GM12878 (cell line): ENCODE data around the gene C19orf18. TPM values are rescaled to one million over a fixed set of nuclear protein-coding genes. Genes with fewer than 3 reads are reported as not detected.
"Not testable (repeated sequence)": the region's sequence is repeated elsewhere in the genome, so short reads cannot be mapped to it uniquely, and the experiment has no call there.

ENCODE experiments used
- ATAC-seq: fragments of 200-7000 bp; cut with Tn5 transposase; 3 replicates; pipeline ENCODE4 v1.9.1; 2020; ENCODE audit warnings: mild to moderate bottlenecking, moderate library complexity
- BruUV-seq: library from RNA; stranded (reverse); fragments of 400-500 nt; replicated peaks from 2 replicates; lab custom pipeline; 2021; lab: Mats Ljungman, UMichigan
- CTCF ChIA-PET: fragments of 300-600 bp; sonication (Branson Sonifier 250); formaldehyde crosslinking; extraction: SDS; loops from one replicate; lab custom pipeline; 2021; ENCODE audit warnings: inconsistent platforms; lab: Yijun Ruan, JAX
- POLR2A ChIA-PET: fragments of 350-600 bp; formaldehyde crosslinking; extraction: SDS; loops from one replicate; lab custom pipeline; 2021; ENCODE audit warnings: inconsistent platforms; lab: Charles Lee
- RAD21 ChIA-PET: fragments of 300-600 bp; sonication (Branson Sonifier 250); formaldehyde crosslinking; loops from one replicate; lab custom pipeline; 2023; ENCODE audit warnings: antibody characterized with exemption; ENCODE audit not compliant: unreplicated experiment; lab: Charles Lee
- SMC1A ChIA-PET: fragments of 300-600 bp; sonication (Branson Sonifier 250); formaldehyde crosslinking; loops from one replicate; lab custom pipeline; 2023; ENCODE audit not compliant: unreplicated experiment, uncharacterized antibody; lab: Charles Lee
- DNase-seq: peaks from one replicate; pipeline ENCODE4 v3.0.0-alpha.2; 2011; ENCODE audit warnings: low read depth, low spot score
- FAIRE-seq: peaks from 3 replicates; lab custom pipeline; 2011; peaks lifted over from hg19 to GRCh38; lab: Jason Lieb, UNC
- H2AFZ ChIP-seq: 2 replicates; pipeline ENCODE4 v1.6.0; 2011; ENCODE audit warnings: low read depth, low read length, control low read depth; ENCODE audit not compliant: control insufficient read depth
- H3K27ac ChIP-seq: 2 replicates; pipeline ENCODE4 v1.5.1; 2011; ENCODE audit warnings: control low read depth; ENCODE audit not compliant: control insufficient read depth, insufficient read depth
- H3K27me3 ChIP-seq, 2 experiments: replicated peaks in 1 of 2; 2 replicates each; pipeline versions ENCODE4 v1.6.0 to v1.6.1; 2011; ENCODE audit warnings: low read length in 1 of 2; ENCODE audit not compliant: control insufficient read depth in 2 of 2, insufficient read depth in 2 of 2
- H3K36me3 ChIP-seq, 2 experiments: 2 replicates each; pipeline ENCODE4 v1.5.1; 2011; ENCODE audit warnings: low read length in 1 of 2; ENCODE audit not compliant: control insufficient read depth in 2 of 2, insufficient read depth in 2 of 2
- H3K4me1 ChIP-seq: 2 replicates; pipeline ENCODE4 v1.6.1; 2011; ENCODE audit warnings: mild to moderate bottlenecking, low read length, moderate library complexity, mixed read lengths; ENCODE audit not compliant: control insufficient read depth, insufficient read depth
- H3K4me2 ChIP-seq: 2 replicates; pipeline ENCODE4 v1.6.0; 2011; ENCODE audit warnings: control low read depth; ENCODE audit not compliant: control insufficient read depth, insufficient read depth
- H3K4me3 ChIP-seq: fragments of 200-600 bp; sonication (generic); 2 replicates; pipeline ENCODE4 v1.5.1; 2016
- H3K79me2 ChIP-seq: 2 replicates; pipeline ENCODE4 v1.6.0; 2011; ENCODE audit warnings: low read length; ENCODE audit not compliant: control insufficient read depth, insufficient read depth
- H3K9ac ChIP-seq: 2 replicates; pipeline ENCODE4 v1.8.0; 2011; ENCODE audit warnings: low read length, control low read depth, mixed read lengths; ENCODE audit not compliant: control insufficient read depth, insufficient read depth
- H3K9me3 ChIP-seq: replicated peaks from 3 replicates; pipeline ENCODE4 v1.5.1; 2011; ENCODE audit warnings: mild to moderate bottlenecking, low read length; ENCODE audit not compliant: control insufficient read depth, insufficient read depth
- H4K20me1 ChIP-seq: 2 replicates; pipeline ENCODE4 v1.6.0; 2011; ENCODE audit not compliant: control insufficient read depth, insufficient read depth
- MXI1 ChIP-seq: fragments of 150-350 bp; IDR thresholded peaks from 2 replicates; pipeline ENCODE4 v1.6.1; 2011; ENCODE audit warnings: low read depth, mild to moderate bottlenecking, inconsistent platforms, low read length, improper control_type of control experiment
- NRF1 ChIP-seq: conservative IDR thresholded peaks from 2 replicates; pipeline ENCODE4 v1.6.1; 2011; ENCODE audit warnings: mild to moderate bottlenecking, low read depth, low read length, improper control_type of control experiment
- SMAD5 ChIP-seq: IDR thresholded peaks from 2 replicates; pipeline ENCODE4 v1.6.1; 2016; ENCODE audit warnings: antibody characterized with exemption, low read depth
- WGBS: methylation state at CpG from one replicate; pipeline ENCODE4 v1.1.6; 2016; ENCODE audit warnings: low lambda C conversion rate; ENCODE audit not compliant: insufficient replicate concordance, insufficient coverage; ENCODE audit errors: missing lambda C conversion rate; 5-methylcytosine and 5-hydroxymethylcytosine counted together
- in situ Hi-C: fragments of 300-500 bp; cut with MboI; formaldehyde crosslinking; loops from 9 replicates; pipeline ENCODE4 v1.14.3; 2018; ENCODE audit warnings: mixed read lengths
- intact Hi-C: fragments of 100-400 bp; cut with micrococcal nuclease; formaldehyde crosslinking; loops from one replicate; pipeline ENCODE4 v1.14.2; 2022; ENCODE audit not compliant: unreplicated experiment
- polyA plus RNA-seq, 11 experiments: library from polyadenylated mRNA; depleted of rRNA in 4 of 11; unstranded in 6 of 11; stranded (reverse) in 5 of 11; fragments of >200 nt; fragmentation: Nextera tagmentation in 4 of 11; fragmentation: Illumina TruSeq in 1 of 11; extraction: Ambion mirVana in 4 of 11; extraction: Trizol in 1 of 11; gene quantifications; 1 replicate in 1 of 11; 2 replicates in 10 of 11; pipeline versions ENCODE4 v1.2.1 to v1.2.3, GENCODE V29; 2011 to 2016; ENCODE audit warnings: inconsistent platforms in 2 of 11, missing spikeins in 2 of 11, low read depth in 1 of 11
- total RNA-seq, 4 experiments: library from RNA; depleted of rRNA in 3 of 4; stranded (reverse); fragments of >200 nt in 3 of 4; fragmentation: Illumina TruSeq in 1 of 4; extraction: Trizol in 1 of 4; gene quantifications; 2 replicates each; pipeline versions ENCODE4 v1.2.1 to v1.2.3, GENCODE V29; 2013 to 2021
- TF ChIP-seq, protein P1 (sequence below): fragments of 450-650 bp; IDR thresholded peaks from 2 replicates; pipeline ENCODE4 v1.6.1; 2017; ENCODE audit warnings: mild to moderate bottlenecking
- TF ChIP-seq, protein P2 (sequence below), 3 experiments: IDR thresholded peaks in 2 of 3; conservative IDR thresholded peaks in 1 of 3; 2 replicates each; pipeline ENCODE4 v1.5.1; 2011; ENCODE audit warnings: low read depth in 3 of 3, low read length in 3 of 3, mild to moderate bottlenecking in 3 of 3, control low read depth in 2 of 3, moderate library complexity in 2 of 3, inconsistent platforms in 1 of 3, mixed read lengths in 1 of 3; ENCODE audit not compliant: control insufficient read depth in 2 of 3, insufficient read depth in 1 of 3; ENCODE audit errors: extremely low read depth in 1 of 3

Gene C19orf18
- total and polyA plus RNA-seq, 10 of the 15 experiments (the other 5 are each of a cell fraction or from before 2014, with no cell fraction given): 0.12 to 0.29 (median 0.21) TPM; not detected in 7

DNA sequence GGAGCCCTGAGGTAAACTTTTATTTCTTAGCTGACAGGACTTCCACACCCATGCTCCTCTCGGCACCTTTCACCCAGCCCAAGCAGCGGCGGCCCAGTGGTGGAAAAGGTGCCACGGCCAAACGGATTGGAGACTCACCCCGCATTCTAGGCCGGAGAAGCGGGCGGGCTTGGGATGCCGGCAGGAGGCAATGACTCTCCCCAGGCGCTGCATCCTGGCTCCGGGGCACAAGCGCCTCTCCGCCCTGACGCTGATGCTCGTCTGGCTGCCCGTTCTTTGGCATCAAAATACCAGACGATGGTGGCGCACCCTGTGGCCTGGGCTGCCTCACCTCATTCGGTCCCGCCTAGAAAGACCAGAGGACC lies 34.9 kb upstream of the C19orf18 start (continued):
- TF ChIP-seq, protein P1, sequence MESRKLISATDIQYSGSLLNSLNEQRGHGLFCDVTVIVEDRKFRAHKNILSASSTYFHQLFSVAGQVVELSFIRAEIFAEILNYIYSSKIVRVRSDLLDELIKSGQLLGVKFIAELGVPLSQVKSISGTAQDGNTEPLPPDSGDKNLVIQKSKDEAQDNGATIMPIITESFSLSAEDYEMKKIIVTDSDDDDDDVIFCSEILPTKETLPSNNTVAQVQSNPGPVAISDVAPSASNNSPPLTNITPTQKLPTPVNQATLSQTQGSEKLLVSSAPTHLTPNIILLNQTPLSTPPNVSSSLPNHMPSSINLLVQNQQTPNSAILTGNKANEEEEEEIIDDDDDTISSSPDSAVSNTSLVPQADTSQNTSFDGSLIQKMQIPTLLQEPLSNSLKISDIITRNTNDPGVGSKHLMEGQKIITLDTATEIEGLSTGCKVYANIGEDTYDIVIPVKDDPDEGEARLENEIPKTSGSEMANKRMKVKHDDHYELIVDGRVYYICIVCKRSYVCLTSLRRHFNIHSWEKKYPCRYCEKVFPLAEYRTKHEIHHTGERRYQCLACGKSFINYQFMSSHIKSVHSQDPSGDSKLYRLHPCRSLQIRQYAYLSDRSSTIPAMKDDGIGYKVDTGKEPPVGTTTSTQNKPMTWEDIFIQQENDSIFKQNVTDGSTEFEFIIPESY: no peak
- TF ChIP-seq SMAD5: no peak
- TF ChIP-seq NRF1: no peak

DNA sequence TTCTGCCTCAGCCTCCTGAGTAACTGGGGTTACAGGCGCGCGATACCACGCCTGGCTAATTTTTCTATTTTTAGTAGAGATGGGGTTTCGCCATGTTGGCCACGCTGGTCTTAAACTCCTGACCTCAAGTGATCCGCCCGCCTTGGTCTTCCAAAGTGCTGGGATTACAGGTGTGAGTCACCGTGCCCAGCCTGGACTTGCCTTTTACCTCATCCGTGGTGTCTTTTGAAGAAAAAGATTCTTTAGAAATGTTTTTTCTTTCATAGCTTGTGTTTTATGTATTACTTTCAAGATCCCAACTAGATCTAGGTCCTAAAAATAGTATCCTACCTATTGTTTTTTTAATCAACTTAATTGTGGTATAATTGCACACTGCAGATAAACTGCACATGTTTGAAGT lies 34.5 kb upstream of the C19orf18 start:
- H2AFZ ChIP-seq, H4K20me1 ChIP-seq, POLR2A ChIA-PET, FAIRE-seq, intact Hi-C loops, H3K79me2 ChIP-seq, H3K9ac ChIP-seq, CTCF ChIA-PET, H3K4me3 ChIP-seq, H3K27me3 ChIP-seq, H3K4me2 ChIP-seq, H3K36me3 ChIP-seq, BruUV-seq, H3K27ac ChIP-seq, RAD21 ChIA-PET, DNase-seq, ATAC-seq, SMC1A ChIA-PET, H3K4me1 ChIP-seq, in situ Hi-C loops: not testable (repeated sequence)
- 81% methylated on average over 10 of the region's 10 CpGs for WGBS
- peaks cover 34% of the 10 kb centered on the region for H3K9me3 ChIP-seq

DNA sequence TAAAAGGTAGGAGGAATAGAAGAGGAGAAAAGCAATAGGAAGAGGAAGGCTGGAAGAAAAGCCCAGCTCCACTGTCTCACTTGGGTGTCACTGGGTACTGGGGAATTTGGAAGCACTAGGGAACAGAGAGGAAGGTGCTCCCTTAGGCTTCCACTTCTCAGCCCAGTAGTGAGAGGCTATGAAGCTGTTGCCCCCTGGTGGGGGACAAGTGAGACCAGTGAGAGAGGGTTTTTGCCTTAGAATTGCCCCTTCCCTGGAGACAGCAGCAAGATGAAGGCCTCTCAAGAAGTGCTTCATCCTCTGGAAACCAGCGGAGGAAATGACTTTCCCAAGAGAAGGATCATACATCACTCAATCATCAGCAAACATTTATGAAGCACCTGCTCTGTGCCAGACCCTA lies 33.0 kb upstream of the C19orf18 start:
- H3K27ac ChIP-seq: no peak overlapping the region
- CTCF ChIA-PET: no interaction called here
- DNase-seq (no peak), FAIRE-seq (no peak), ATAC-seq (no peak)
- no peaks in the 10 kb centered on the region for H3K36me3 ChIP-seq
- SMC1A ChIA-PET: no interaction called here
- in situ Hi-C loops: no loop called here
- intact Hi-C loops: no loop called here
- H3K79me2 ChIP-seq: no peaks in the 10 kb centered on the region
- H3K27me3 ChIP-seq: no peaks in the 10 kb centered on the region
- no peak overlapping the region for H3K4me3 ChIP-seq
- no TSS peak for BruUV-seq
- H3K9me3 ChIP-seq: peaks cover 31% of the 10 kb centered on the region
- H3K4me1 ChIP-seq: peaks cover 4% of the 10 kb centered on the region; the same call in 1 of the 2 replicates
- no peak overlapping the region for H2AFZ ChIP-seq
- H4K20me1 ChIP-seq: no peaks in the 10 kb centered on the region
- TF ChIP-seq, protein P2, sequence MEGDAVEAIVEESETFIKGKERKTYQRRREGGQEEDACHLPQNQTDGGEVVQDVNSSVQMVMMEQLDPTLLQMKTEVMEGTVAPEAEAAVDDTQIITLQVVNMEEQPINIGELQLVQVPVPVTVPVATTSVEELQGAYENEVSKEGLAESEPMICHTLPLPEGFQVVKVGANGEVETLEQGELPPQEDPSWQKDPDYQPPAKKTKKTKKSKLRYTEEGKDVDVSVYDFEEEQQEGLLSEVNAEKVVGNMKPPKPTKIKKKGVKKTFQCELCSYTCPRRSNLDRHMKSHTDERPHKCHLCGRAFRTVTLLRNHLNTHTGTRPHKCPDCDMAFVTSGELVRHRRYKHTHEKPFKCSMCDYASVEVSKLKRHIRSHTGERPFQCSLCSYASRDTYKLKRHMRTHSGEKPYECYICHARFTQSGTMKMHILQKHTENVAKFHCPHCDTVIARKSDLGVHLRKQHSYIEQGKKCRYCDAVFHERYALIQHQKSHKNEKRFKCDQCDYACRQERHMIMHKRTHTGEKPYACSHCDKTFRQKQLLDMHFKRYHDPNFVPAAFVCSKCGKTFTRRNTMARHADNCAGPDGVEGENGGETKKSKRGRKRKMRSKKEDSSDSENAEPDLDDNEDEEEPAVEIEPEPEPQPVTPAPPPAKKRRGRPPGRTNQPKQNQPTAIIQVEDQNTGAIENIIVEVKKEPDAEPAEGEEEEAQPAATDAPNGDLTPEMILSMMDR (IDR thresholded peaks at IDR 0.05 in 2 of 3, conservative IDR thresholded peaks at IDR 0.05 in 1 of 3; ENCODE audit: control insufficient read depth in 2 of 3, extremely low read depth in 1 of 3, insufficient read depth in 1 of 3, low read depth in 3 of 3, low read length in 3 of 3): peak in 1 of 3 experiments; percentile 6; a peak in 1 of 6 replicates
- no peak for TF ChIP-seq MXI1
- 100% methylated on average over 1 of the region's 1 CpG for WGBS
- H3K4me2 ChIP-seq: no peak overlapping the region
- no peak overlapping the region for H3K9ac ChIP-seq
- POLR2A ChIA-PET: no interaction called here
- RAD21 ChIA-PET: no interaction called here
